Inferior parietal cortex (tissue), 1 donor: Measurements from ENCODE around the gene LRRC45.

Experiments
- DNase-seq: peaks from one replicate; pipeline ENCODE4 v3.0.0-alpha.2; 2016; ENCODE audit errors: extremely low spot score

LRRC45 gene

GRCh38 chr17:82063424-82064415 is 40.6 kb downstream of the LRRC45 start:
- no peak for DNase-seq

DNA sequence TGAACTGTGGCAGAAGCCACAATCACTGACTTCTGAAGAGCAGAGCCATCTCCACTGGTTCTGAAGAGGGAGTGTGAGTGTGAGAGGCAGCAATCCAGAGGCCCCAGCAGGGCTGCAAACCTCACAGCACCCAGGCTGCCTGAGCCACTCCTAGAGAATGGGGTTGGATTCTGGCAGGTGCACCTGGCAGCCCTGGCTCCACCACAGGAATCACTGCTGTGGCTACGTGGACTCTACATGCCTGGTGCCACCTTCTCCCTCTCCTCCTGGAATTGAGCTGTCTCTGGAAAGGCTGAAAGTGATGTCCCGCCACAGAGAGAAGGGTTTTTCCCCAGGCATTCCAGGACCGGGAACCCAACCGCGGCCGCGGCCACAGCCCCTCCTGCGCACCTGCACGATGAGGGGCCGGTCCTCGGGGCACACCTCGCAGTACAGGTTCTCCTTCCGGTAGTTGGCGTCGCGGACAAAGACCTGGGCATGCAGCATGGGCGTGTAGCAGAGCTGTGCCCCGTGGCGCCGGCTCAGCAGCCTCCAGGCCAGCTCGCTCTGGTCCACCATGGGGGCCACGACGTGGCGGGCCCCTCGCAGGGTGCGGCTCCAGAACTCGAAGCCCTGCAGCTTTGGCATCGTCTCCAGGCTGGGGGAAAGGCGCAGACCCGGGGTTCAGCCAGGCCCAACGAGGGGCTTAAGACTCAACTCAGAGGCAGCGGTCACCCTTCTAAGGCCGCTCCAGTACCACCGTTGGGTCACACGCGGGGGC is 41.5 kb downstream of the LRRC45 start:
- no peak for DNase-seq

DNA sequence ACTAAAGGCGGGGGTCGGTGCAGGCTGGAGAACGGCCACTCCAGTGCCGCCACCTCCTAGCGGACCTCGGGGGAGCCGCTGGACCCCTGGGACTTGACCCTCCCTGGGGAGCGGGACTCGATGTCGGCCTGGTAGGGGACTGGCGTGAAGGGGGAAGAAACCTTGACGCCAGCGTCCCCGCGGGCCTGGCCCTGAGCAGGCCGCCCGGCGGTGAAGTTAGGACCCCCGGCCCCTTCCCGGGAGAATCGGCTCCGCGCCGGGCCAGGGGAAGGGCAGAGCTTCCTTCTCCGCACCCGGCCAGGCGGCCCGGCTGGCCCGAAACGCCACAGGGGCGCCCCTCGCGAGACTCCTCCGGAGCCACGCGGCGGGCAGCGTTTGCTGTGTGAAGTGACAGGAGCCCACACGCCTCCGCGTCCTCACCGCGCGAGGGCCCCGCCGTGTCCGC is 42.1 kb downstream of the LRRC45 start:
- no peak for DNase-seq

DNA sequence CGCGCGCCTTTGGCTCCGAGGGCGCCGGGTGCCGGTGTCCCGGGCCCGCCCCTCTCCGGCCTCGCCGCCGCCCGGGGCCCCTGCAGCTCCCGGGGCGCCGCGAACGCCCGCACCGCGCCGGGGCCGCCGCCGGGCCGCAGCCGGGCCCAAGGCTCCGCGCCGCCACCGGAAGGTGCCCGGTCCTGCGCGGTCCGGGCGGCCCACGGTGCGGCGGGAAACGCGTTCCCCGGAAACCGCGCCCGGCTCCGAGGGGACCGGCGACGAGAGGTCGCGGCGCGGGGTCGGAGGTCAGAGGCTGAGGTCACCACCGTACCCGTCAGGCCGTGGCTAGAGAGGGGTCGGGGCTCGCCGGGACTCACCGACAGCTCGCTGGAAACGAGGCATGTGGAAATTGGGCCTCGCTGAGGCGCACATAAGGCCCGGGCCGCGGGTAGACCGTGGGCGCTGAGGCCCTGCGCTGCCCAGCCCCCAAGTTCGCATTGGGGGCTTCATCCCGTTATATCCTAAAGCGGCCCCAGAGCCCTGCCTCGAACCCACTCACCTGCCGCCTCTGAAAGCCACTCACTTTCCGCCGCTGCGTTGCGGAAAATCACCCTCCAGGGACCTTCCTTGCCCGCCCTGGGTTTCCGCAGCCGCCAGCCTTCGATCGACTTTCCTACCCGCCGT is 42.7 kb downstream of the LRRC45 start, which contains the start of gene DUS1L:
TSS of gene DUS1L (minus strand) at position 167 of the 666 bp plus-strand sequence. CDS start 745 bp downstream, outside the sequence.
- peak; percentile 65 for DNase-seq

DNA sequence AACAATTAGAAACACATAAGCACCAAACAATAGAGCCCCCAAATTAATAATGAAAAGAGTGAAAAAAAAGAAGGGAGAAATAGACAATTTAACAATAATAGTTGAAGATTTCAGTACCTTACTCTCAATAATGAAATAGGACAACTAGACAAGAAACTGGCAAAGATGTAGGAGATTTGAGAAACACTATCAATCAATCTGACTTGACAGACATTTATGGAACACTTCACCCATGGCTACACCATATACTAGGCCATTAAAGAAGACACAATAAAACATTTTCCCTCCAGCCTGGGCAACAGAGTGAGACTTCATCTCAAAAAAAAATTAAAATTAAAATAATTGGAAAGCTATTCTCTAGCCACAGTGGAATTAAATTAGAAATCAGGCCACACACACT is 47.5 kb downstream of the LRRC45 start:
- no peak for DNase-seq

GRCh38 chr17:82072827-82073226 is 49.7 kb downstream of the LRRC45 start:
- DNase-seq, result no peak

DNA sequence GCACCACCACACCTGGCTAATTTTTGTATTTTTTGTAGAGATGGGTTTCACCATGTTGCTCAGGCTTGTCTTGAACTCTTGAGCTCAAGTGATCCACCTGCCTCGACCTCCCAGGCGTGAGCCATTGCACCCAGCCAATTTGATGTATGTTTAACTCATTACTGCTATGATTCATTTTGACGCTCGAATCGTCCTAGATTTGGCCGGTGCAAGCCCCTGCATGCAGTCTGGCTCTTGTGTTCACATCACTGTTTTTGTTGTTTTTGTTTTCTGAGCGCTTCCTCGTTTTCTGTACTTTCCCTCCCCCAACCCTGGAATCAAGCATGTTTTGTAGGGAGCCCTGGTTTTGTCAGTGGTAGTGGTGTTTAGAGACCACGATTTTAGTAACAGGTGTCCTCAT is 50.3 kb downstream of the LRRC45 start:
- DNase-seq, result no peak

DNA sequence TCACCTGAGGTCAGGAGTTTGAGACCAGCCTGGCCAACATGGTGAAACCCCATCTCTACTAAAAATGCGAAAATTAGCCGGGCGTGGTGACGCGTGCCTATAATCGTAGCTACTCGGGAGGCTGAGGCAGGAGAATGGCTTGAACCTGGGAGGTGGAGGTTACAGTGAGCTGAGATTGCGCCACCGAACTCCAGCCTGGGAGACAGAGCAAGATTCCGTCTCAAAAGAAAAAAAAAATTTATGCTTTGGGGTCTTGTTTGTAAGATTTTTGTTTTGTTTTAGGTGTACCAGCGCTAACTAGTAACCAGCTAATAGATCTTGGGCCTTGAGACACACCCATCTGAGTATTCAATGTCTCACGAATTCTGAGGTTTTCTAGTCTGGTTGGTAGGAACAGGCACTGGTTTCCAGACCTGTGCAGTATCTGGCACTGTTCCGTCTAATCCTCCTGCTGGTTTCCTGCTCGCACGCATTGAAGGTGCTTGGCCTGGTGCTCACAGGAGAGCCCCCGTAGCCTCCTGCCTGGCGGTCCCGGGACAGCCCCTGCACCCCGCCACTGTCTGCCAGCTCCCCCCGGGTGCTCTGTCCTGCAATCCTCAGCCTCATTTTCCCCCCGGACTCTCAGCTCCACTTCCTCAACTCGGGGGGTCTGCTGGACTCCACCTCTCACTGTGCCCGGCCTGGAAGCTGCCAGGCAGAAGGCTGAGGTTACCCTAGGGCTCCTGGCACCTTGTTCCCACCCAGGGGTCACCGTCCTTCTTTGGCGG is 53.1 kb downstream of the LRRC45 start:
- no peak for DNase-seq

DNA sequence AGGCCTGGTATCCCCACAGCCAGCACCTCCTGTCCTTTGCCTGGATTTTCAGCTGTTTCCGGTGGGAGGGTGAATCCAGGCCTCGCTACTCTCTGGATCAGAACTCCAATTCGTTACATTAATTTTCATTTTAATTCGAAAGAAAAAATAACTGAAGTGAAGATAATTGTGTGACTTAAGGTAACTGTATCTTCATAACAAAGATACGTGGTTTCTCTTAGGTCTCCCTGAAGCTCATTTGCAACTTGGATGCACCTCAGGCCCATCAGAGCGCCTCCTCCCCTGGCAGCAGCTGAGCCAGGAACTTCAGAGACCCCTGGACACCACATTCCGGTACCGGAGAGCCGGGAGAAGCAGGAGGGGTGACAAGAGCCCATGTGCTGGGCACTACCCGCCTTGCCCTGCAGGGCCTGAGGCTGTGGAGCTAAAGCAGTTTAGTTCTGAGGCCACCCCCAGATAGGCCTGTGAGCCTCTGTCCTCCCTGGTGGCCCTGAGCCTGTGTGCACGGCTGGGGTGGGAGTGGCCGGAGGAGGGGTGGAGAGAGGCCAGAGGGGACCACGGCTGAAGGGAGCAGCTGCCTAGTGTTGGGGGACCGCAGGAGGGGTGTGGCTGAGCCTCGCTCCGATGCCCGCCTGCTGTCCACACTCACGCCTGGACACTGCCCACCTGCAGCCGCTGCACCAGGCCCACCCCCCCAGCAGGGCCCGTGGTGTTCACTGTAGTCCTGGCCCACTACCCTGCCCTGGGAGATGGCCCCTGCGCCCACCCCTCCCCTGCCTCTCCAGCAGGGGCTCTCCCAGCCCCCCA is 53.9 kb downstream of the LRRC45 start:
- no peak for DNase-seq

GRCh38 chr17:82077617-82078358 is 54.7 kb downstream of the LRRC45 start:
- DNase-seq, result peak; percentile 29

DNA sequence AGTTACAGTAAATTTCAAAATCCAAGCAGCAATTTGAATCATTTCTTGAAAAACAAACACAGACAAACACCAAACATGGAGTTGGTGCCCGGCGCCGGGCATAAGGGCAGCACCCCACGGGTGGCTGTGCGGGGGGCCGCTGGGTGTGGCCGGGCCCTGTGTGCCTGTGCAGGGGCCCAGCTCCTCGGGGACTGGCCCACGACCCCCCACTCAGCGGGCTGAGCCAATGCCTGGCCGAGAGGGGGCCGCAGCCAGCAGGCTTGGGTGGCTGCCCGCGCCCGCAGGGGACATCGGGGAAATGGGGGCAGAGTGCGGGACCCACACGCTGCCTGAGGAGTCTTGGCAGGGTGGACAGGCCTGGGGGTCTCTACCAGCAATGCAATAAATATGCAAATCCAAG is 55.3 kb downstream of the LRRC45 start:
- no peak for DNase-seq

DNA sequence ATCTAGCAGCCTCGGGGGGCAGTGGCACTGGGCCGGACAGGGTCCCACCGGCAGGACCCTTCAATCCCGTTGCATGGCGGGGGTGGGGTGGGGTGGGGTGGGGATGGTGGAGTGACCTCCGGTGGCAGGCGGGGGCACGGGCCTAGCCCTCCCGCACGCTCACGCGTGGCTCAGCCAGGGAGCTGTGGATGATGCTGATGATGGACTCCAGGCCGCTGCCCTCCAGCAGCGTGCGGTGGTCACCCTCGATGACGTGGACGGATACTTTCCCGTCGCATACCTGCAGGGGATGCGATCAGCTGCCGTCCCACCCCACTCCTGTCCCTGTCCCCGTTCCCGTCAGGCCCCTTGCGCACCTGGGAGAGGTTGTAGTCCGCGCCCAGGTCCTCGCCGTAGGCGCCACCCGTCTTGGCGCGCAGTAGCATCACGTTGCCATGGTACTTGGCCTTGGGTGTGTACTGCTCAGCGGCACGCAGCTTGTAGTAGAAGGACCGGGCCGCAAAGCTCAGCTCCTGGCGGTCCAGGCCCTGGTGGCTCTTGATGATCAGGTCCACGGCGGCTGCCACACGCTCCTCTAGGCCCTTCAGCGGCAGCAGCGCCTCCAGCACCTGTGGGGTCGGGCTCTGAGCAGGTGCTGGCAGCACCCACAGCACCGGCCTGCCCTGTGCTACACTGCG is 56.0 kb downstream of the LRRC45 start:
- no peak for DNase-seq

GRCh38 chr17:82080048-82080788 is 57.1 kb downstream of the LRRC45 start:
- DNase-seq, result no peak
